Endothelial cell (in vitro differentiated cells): ENCODE results near the gene CPXM1. TPM values are rescaled to one million over a fixed set of nuclear protein-coding genes. Genes with fewer than 3 reads are reported as not detected.

Experiments
- DNase-seq: peaks from one replicate; pipeline ENCODE4 v3.0.0; 2021; ENCODE audit warnings: low spot score
- H3K27ac Mint-ChIP-seq: one replicate; pipeline ENCODE4 v1.8.0; 2021; ENCODE audit warnings: mixed read lengths, inconsistent platforms; ENCODE audit not compliant: unreplicated experiment
- H3K27me3 Mint-ChIP-seq: one replicate; pipeline ENCODE4 v1.8.0; 2021; ENCODE audit warnings: mild to moderate bottlenecking, moderate library complexity, mixed read lengths, inconsistent platforms; ENCODE audit not compliant: unreplicated experiment
- H3K36me3 Mint-ChIP-seq: one replicate; pipeline ENCODE4 v1.8.0; 2021; ENCODE audit warnings: mild to moderate bottlenecking, low read depth, mixed read lengths, inconsistent platforms; ENCODE audit not compliant: unreplicated experiment
- H3K4me1 Mint-ChIP-seq: one replicate; pipeline ENCODE4 v1.8.0; 2021; ENCODE audit warnings: mild to moderate bottlenecking, mixed read lengths, inconsistent platforms; ENCODE audit not compliant: unreplicated experiment
- H3K4me3 Mint-ChIP-seq: one replicate; pipeline ENCODE4 v1.8.0; 2021; ENCODE audit warnings: mild to moderate bottlenecking, mixed read lengths, inconsistent platforms; ENCODE audit not compliant: unreplicated experiment
- H3K9me3 Mint-ChIP-seq: one replicate; pipeline ENCODE4 v1.8.0; 2021; ENCODE audit warnings: mixed read lengths, inconsistent platforms; ENCODE audit not compliant: unreplicated experiment
- long read RNA-seq: library from polyadenylated mRNA; unstranded; transcript quantifications from one replicate; pipeline ENCODE4 v2.0.0, GENCODE V29; 2020; ENCODE audit not compliant: unreplicated experiment
- total RNA-seq: library from RNA; stranded (reverse); fragmentation: NEBNext Ultra II Directional; extraction: Animal tissue kit (Norgen Biotek cat#: 25700); gene quantifications from one replicate; pipeline ENCODE4 v1.2.1, GENCODE V29; 2021; ENCODE audit not compliant: unreplicated experiment
- TF ChIP-seq, protein P1 (sequence below): fragments of 200-600 bp; sonication (generic); IDR thresholded peaks from one replicate; pipeline ENCODE4 v1.5.0; 2021; ENCODE audit warnings: antibody characterized with exemption; ENCODE audit not compliant: unreplicated experiment

CPXM1 gene
- 139 TPM for total RNA-seq
- long read RNA-seq, transcript CPXM1-201 (14 exons, 2,391 nt), result major isoform, 91 of 125 reads
- long read RNA-seq, partial matches to known transcripts, result 8 of 125 reads
- long read RNA-seq, other reads (novel, unspliced or antisense), result 26 of 125 reads

DNA sequence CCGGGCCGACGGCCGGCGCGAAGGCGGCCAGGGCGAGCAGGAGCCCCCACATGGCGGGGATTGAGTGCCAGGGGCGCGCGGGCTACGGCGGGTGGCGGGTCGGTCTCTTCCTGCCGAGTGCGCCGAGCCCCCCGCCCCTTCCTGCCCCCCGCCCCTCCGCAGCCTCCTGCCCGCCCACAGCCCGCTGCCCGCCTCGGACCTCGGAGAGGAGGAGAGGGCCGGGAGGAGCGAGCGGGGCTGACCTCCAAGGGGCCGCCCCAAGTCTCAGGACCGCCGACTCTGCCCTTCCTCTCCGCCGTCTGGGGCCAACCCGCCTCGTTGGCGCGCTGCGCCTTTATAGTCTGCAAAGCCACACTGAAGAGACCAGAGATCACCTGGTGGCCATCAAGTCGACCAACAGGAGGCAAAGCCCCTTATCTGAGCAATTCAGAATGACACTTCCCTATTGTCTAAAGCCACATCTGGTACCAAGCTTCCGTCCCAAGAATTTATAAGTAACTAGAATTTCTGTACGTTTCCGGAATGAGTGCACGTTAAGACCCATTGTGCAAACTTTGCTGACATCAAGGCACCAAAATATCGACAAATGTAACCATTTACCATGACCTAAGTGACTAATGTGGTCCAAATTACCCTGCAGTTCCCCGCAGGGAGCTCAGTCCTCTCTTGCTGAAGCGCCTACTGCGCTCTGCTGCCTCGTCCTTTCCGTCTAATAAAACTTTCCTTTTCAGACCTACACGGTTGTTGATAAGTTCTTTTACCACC, at the start of gene CPXM1:
CPXM1 (minus strand) TSS at position 107 of the 765 bp plus-strand sequence; CDS start at position 52, 55 bp downstream.
- TF ChIP-seq, protein P1, sequence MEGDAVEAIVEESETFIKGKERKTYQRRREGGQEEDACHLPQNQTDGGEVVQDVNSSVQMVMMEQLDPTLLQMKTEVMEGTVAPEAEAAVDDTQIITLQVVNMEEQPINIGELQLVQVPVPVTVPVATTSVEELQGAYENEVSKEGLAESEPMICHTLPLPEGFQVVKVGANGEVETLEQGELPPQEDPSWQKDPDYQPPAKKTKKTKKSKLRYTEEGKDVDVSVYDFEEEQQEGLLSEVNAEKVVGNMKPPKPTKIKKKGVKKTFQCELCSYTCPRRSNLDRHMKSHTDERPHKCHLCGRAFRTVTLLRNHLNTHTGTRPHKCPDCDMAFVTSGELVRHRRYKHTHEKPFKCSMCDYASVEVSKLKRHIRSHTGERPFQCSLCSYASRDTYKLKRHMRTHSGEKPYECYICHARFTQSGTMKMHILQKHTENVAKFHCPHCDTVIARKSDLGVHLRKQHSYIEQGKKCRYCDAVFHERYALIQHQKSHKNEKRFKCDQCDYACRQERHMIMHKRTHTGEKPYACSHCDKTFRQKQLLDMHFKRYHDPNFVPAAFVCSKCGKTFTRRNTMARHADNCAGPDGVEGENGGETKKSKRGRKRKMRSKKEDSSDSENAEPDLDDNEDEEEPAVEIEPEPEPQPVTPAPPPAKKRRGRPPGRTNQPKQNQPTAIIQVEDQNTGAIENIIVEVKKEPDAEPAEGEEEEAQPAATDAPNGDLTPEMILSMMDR, result peak; percentile 26
- H3K4me1 Mint-ChIP-seq, result peaks cover 31% of the 10 kb centered on the region
- no peaks in the 10 kb centered on the region for H3K9me3 Mint-ChIP-seq
- H3K27me3 Mint-ChIP-seq, result peaks cover 20% of the 10 kb centered on the region
- peak within 1 kb of the TSS; percentile 99 for H3K4me3 Mint-ChIP-seq
- DNase-seq, result peak; percentile 74
- H3K27ac Mint-ChIP-seq, result peak within 1 kb of the TSS; percentile 97
- H3K36me3 Mint-ChIP-seq, result peaks cover 30% of the 10 kb centered on the region

DNA sequence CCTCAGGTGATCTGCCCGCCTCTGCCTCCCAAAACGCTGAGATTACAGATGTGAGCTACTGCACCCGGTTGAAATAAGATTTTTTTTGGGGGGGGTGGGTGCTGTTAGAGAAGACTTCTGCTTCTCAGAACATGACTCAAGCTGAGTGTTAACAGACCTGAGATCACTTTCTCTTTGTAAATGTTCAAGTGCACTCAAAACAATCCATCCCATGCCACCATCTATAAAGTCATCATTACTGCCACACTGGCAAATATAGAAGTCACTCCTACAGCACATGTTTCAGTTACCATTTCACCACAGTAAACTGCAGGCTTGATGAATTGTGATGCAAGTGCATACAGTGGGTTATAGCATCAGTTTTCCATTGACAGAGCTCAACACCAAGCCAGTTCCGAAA, 49.1 kb upstream of the CPXM1 start:
- Mint-ChIP-seq H3K36me3 (no peaks in the 10 kb centered on the region), H3K4me1 (no peaks in the 10 kb centered on the region), H3K9me3 (no peaks in the 10 kb centered on the region), H3K27me3 (peaks cover 3% of the 10 kb centered on the region), H3K4me3 (no peak overlapping the region), H3K27ac (no peak overlapping the region)
- TF ChIP-seq, protein P1, result no peak
- DNase-seq, result no peak

GRCh38 chr20:2847802-2848201, 47.4 kb upstream of the CPXM1 start:
- Mint-ChIP-seq H3K27ac (no peak overlapping the region), H3K27me3 (peaks cover 3% of the 10 kb centered on the region), H3K36me3 (no peaks in the 10 kb centered on the region), H3K4me1 (no peaks in the 10 kb centered on the region), H3K4me3 (no peak overlapping the region), H3K9me3 (no peaks in the 10 kb centered on the region)
- DNase-seq, result no peak
- TF ChIP-seq, protein P1, result no peak

DNA sequence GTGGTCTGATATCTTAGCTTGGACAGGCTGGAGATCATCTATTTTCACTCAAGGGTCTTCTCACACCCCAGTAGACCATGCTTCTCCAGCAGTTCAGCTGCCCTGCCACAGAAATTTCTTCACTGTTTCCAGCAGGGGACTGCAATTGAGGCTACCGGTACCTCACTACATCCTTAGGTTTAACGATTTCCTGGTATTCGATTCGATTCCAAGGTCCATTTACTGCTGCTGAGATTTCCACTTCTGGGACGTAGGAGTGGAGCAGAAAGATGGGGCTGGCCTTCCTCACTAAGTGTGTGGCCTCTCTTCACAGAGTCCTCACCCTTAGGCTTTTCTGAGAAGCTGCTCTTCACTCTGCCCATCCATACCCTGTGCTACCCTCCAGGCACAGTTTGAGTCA, 46.3 kb upstream of the CPXM1 start:
- TF ChIP-seq, protein P1, result no peak
- Mint-ChIP-seq H3K27me3 (peaks cover 3% of the 10 kb centered on the region), H3K4me1 (no peaks in the 10 kb centered on the region), H3K36me3 (no peaks in the 10 kb centered on the region), H3K27ac (no peak overlapping the region), H3K4me3 (no peak overlapping the region), H3K9me3 (no peaks in the 10 kb centered on the region)
- no peak for DNase-seq

DNA sequence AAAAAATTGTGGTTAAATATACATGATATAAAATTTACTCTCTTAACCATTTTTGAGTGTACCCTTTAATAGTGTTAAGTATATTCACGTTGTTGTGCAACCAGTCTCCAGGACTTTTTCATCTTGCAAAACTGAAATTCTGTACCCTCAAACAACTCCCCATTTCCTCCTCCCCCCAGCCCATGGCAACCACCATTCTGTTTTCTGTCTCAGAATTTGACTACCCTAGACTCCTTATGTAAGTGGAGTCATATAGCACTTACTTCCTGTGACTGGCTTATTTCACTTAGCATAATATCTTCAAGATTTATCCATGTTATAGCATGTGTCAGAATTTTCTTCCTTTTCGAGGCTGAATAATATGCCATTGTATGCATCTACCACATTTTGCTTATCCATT, 45.2 kb upstream of the CPXM1 start:
- Mint-ChIP-seq H3K36me3 (peaks cover 4% of the 10 kb centered on the region), H3K4me1 (peaks cover 4% of the 10 kb centered on the region), H3K9me3 (no peaks in the 10 kb centered on the region), H3K4me3 (no peak overlapping the region), H3K27me3 (peaks cover 6% of the 10 kb centered on the region), H3K27ac (no peak overlapping the region)
- TF ChIP-seq, protein P1, result no peak
- no peak for DNase-seq
